CD4-positive, alpha-beta T cell treated with Interferon gamma for 1 hour (primary cell): ENCODE data around the gene CYP2D6.
"Not testable (repeated sequence)": the region's sequence is repeated elsewhere in the genome, so short reads cannot be mapped to it uniquely, and the experiment has no call there.

Experiments used
- DNase-seq: peaks from one replicate; pipeline ENCODE4 v3.0.0-alpha.2; 2020

Gene CYP2D6

DNA sequence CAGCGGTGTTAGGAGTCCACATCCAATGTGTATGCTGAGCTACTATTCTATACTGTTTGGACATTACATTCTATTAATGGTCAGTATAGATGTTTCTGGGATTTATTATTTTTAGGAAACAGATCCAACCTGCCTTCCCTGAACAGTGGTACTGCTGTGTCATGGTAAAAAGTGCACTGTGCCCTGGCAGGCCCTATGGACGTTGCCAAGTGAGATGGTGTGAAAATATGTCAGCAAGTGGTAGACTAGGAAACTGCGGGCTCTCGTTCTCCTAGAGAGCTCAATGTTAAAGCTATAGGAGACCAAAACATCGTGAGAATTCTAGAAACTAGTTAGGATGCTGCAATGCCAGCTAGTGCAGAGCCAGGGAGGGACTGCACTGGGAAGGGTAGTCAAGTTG lies 26.0 kb upstream of the CYP2D6 start:
- no peak for DNase-seq

- DNase-seq: no peak
Measured at GRCh38 chr22:42156121-42156520, 25.5 kb upstream of the CYP2D6 start.

DNA sequence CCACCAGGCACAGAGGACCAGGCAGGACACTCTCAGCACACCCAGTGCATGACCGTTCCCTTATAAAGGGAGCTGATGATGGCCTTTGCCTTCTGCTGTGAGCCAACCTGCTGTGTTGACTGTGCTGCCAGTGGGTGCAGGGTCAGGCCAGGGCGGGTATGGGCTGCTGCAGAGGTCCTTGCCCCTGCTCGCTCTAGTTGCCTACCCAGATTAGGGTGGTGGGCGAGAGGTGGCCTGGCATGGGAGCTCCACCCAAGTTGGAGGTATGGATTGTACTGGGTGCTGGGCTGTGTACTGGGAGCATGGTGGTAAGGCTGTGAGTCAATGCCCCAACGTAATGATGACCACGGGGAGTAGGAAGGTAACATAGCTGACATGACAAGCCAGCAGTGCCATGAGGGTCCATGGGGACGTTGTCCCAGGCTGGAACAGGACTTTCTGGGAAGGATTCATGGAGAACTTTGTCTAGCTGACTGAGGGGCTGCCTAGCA lies 24.5 kb upstream of the CYP2D6 start:
- DNase-seq: no peak

- DNase-seq: no peak
Measured at GRCh38 chr22:42154293-42155052, 23.9 kb upstream of the CYP2D6 start.

GRCh38 chr22:42152661-42153270 lies 22.2 kb upstream of the CYP2D6 start:
- DNase-seq: no peak

DNA sequence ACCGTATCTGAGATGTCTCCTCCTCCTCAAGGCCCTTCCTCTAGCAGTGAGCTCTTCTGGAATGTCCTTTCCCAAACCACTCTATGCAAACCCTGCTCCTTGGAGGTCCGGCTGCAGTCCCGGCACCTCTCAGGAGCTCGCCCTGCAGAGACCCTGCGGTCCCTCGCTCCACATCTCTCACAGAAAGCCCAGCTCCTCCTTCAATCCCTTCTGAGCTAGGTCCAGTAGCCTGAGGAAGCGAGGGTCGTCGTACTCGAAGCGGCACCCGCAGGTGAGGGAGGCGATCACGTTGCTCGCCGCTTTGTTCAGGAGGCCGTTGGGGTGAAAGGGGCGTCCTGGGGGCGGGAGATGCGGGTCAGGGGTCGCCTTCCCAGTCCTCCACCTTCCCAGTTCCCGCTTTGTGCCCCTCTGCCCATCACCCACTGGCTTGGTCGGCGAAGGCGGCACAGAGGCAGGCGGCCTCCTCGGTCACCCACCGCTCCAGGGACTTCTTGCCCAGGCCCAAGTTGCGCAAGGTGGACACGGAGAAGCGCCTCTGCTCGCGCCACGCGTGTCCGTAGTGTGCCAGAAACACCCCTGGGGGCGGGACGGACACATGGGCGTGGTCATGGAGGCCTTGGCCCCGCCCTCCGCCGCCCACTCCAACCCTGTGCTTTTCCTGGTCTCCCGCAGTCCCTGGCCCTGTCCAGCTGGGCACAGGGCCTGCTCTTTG lies 21.5 kb upstream of the CYP2D6 start:
- DNase-seq: no peak

DNA sequence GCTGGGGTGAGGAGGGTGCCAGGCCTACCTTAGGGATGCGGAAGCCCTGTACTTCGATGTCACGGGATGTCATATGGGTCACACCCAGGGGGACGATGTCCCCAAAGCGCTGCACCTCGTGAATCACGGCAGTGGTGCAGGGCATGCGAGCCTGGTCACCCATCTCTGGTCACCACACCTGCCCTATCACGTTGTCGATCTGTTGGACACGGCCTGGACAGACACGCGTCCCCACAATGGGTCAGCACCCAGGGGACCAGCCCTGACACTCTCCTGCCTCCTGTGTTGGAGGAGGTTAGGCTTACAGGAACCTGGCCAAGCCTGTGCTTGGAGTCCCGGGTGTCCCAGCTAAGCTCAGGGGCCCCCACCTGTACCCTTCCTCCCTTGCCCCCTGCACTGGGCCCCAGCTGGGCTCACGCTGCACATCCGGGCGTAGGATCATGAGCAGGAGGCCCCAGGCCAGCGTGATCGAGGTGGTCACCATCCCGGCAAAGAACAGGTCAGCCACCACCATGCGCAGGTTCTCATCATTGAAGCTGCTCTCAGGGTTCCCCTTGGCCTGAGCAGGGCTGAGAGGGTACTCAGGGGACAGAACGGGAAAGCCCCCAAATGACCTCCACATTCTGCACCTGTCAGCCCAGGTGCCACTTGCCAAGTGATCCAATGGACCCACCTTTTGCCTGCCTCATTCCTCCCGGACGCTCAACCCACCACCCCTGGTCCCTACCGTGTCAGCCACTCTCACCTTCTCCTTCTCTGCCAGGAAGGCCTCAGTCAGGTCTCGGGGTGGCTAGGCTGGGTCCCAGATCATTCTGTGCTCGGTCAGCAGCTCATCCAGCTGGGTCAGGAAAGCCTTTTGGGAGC lies 20.3 kb upstream of the CYP2D6 start:
- DNase-seq: no peak

DNA sequence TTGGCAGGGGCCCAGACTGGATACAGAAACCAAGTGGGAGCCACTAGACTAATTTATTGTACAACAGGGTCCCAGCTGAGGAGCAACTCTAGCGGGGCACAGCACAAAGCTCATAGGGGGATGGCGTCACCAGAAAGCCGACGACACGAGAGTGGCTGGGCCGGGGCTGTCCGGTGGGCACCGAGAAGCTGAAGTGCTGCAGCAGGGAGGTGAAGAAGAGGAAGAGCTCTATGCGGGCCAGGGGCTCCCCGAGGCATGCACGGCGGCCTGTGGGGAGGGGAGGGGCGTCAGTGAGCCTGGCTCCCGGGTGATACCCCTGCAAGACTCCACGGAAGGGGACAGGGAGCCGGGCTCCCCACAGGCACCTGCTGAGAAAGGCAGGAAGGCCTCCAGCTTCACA lies 19.2 kb upstream of the CYP2D6 start:
- not testable (repeated sequence) for DNase-seq

DNA sequence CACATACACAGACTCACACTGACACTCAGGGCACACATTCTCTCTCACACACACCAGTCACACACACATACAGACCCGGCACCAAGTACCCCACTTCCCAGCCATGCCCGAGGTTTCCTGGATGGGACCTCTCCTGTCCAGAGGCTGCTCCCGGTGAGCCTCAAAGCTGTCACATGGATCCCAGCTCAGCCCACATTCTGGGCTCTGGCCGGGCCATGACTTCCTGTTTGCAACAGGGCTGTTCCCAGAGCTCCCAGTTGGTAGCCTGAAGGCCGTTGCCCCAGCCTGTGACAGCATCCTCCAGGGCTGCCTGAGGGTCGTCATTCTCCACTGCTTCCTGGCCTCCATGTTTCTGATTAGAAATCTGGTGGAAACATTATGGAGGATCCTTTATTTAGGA lies 14.6 kb upstream of the CYP2D6 start:
- DNase-seq: no peak

GRCh38 chr22:42143859-42144822 lies 13.5 kb upstream of the CYP2D6 start:
- not testable (repeated sequence) for DNase-seq

- DNase-seq: no peak
Measured at GRCh38 chr22:42142771-42143461, 12.3 kb upstream of the CYP2D6 start.

DNA sequence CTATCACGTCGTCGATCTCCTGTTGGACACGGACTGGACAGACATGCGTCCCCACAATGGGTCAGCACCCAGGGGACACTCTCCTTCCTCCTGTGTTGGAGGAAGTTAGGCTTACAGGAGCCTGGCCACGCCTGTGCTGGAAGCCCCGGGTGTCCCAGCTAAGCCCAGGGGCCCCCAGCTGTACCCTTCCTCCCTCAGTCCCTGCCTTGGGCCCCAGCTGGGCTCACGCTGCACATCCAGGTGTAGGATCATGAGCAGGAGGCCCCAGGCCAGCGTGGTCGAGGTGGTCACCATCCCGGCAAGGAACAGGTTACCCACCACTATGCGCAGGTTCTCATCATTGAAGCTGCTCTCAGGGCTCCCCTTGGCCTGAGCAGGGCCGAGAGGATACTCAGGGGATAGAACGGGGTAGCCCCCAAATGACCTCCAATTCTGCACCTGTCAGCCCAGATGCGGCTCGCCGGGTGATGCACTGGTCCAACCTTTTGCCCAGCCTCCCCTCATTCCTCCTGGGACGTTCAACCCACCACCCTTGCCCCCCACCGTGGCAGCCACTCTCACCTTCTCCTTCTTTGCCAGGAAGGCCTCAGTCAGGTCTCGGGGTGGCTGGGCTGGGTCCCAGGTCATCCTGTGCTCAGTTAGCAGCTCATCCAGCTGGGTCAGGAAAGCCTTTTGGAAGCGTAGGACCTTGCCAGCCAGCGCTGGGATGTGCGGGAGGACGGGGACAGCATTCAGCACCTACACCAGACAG lies 10.9 kb upstream of the CYP2D6 start:
- DNase-seq: not testable (repeated sequence)

- not testable (repeated sequence) for DNase-seq
Measured at GRCh38 chr22:42140153-42140552, 9.5 kb upstream of the CYP2D6 start.

- not testable (repeated sequence) for DNase-seq
Measured at GRCh38 chr22:42139508-42139907, 8.9 kb upstream of the CYP2D6 start.

DNA sequence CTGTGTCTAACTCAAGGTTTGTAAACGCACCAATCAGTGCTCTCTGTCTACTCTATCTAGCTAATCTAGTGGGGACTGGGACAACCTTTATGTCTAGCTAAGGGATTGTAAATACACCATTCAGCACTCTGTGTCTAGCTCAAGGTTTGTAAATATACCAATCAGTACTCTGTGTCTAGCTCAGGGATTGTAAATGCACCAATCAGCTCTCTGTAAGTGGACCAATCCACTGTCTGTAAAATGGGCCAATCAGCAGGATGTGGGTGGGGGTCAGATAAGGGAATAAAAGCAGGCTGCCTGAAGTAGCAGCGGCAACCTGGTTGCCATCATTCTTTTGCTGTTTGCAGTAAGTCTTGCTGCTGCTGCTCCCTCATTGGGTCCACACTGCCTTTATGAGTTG lies 8.4 kb upstream of the CYP2D6 start:
- no peak for DNase-seq

DNA sequence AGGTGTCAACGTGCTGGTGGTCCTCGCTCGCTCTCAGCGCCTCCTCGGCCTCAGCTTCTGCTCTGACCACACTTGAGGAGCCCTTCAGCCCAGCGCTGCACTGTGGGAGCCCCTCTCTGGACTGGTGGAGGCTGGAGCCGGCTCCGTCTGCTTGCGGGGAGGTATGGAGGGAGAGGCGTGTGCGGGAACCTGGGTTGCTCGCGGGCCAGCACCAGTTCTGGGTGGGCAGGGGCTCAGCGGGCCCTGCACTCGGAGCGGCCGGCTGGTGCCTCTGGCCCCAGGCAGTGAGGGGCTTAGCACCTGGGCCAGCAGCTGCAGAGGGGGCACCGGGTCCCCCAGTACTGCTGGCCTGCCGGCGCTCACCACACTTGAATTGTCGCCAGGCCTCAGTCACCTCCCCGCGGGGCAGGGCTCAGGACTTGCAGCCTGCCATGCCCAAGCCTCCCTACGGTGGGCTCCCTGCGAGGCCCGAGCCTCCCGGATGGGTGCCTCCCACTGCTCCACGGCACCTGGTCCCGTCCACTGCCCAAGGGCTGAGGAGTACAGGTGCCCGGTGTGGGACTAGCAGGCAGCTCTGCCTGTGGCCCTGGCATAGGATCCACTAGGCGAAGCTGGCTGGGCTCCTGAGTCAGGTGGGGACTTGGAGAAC lies 7.6 kb upstream of the CYP2D6 start:
- no peak for DNase-seq

GRCh38 chr22:42135688-42136087 lies 5.1 kb upstream of the CYP2D6 start:
- DNase-seq: not testable (repeated sequence)

DNA sequence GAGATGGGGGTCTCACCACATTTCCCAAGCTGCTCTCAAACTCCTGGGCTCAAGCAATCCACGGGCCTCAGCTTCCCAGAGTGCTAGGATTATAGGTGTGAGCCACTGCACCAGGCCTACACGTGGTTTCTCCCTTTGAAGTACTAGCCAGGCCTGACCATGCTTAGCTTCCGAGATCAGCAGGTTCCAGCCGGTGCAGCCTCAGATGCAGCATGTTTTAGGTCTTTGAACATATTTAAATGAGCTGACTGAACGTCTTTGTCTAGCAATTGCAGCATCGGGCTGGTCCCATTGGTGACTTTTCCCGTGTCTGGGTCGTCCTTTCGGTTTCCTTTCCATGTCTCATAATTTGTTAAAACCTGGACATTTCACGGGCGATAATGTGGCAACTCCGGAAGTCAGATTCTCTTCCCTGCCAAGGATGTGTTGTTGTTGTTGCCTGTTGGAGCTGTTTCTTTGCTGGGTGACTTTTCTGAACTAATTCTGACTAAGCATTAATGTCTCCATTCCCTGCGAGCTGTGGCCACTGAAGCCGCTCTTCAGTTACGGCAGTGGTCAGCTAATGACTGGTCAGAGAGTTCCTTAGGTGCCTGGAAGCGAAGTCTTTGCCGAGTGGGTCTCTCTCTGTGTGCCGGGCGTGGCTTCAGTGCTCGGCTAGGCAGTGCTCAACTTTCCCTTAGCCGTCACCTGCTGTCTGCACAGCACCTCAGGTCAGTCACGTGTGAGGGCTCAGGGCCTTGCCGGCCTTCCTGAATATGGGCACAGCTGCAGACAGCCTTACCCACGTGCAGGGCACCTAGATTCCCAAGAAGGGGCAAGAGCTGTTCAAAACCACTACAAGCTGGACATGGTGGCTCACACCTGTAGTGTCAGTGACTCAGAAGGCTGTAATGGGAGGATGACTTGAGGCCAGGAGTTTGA lies 3.8 kb upstream of the CYP2D6 start:
- DNase-seq: no peak

DNA sequence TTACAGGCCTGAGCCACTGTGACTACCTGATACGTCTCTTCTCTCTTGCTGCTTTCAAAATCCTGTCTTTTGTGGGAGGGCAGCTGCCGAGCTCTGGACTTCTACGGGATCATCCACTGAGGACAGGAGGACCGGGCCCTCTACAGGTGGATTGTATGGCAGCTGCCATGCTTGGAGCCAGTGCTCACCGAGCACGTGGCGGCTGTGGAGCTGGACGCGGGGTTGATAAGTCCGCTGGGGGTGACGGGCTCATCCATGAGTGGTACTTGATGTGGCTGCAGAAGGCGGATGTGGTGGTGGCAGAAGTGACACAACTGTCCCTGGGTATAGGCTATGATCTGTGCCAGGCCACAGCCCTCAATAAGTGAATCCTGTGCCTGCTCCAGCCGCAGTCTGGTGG lies 1.8 kb upstream of the CYP2D6 start:
- no peak for DNase-seq
